Measurements from ENCODE around the gene UNC80. TPM values are rescaled to one million over a fixed set of nuclear protein-coding genes. Genes with fewer than 3 reads are reported as not detected.

The UNC80 gene
- total and polyA plus RNA-seq, 2 donors (not counting 1 experiment from before 2014, with no cell fraction given), result under 0.01 TPM; not detected in 1

- DNase-seq (ENCODE audit: low read depth in 2 of 2), result no peak
- H3K27me3 ChIP-seq (ENCODE audit: control insufficient read depth, insufficient read depth, low read length), result no peaks in the 10 kb centered on the region
- no peaks in the 10 kb centered on the region for H3K4me1 ChIP-seq (ENCODE audit: control insufficient read depth, extremely low read depth, insufficient read depth, low read length)
- no peaks in the 10 kb centered on the region for H3K9me3 ChIP-seq (ENCODE audit: control insufficient read depth, insufficient read depth, low read depth, low read length)
- no peaks in the 10 kb centered on the region for H4K20me1 ChIP-seq (ENCODE audit: control insufficient read depth, extremely low read depth, insufficient read depth, low read length)
- H3K9ac ChIP-seq (ENCODE audit: insufficient read depth, low read length), result no peak overlapping the region
- TF ChIP-seq CTCF (conservative IDR thresholded peaks at IDR 0.05 in 1 of 2, IDR thresholded peaks at IDR 0.05 in 1 of 2; ENCODE audit: low read depth in 1 of 2, low read length in 2 of 2) (no peak), EZH2 (IDR thresholded peaks at IDR 0.05; ENCODE audit: low read length, missing control alignments) (no peak)
- H3K4me2 ChIP-seq (ENCODE audit: extremely low read depth, insufficient read depth, low read length), result no peak overlapping the region
- no peaks in the 10 kb centered on the region for H3K36me3 ChIP-seq (ENCODE audit: control insufficient read depth, insufficient read depth, low read length)
- H2AFZ ChIP-seq (ENCODE audit: low read length), result no peak overlapping the region
- H3K4me3 ChIP-seq (replicated peaks in 1 of 4; ENCODE audit: control extremely low read depth in 1 of 4, insufficient read depth in 1 of 4, low read depth in 3 of 4, low read length in 4 of 4), result no peak overlapping the region
- H3K79me2 ChIP-seq (ENCODE audit: control insufficient read depth, insufficient read depth, low read length), result no peaks in the 10 kb centered on the region
- no peak overlapping the region for H3K27ac ChIP-seq (ENCODE audit: insufficient read depth, low read length)
These were observed 1.7 kb downstream of the UNC80 start for GRCh38 chr2:209773377-209773776.

DNA sequence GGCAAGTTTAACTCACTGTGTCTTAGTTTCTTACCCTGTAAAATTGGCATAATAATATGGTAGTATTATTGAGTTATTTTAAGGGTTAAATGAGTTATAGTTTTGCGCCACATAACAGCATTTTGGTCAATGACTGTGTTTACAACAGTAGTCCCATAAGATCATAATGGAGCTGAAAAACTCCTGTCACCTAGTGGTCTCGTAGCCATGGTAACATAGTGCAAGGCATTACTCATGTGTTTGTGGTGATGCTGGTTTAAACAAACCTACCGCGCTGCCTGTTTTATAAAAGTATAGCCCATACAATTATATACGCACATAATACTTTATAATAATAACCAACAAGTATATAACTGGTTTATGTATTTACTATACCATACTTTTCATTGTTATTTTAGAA lies 15.8 kb downstream of the UNC80 start:
- Histone ChIP-seq H3K4me3 (replicated peaks in 1 of 4; ENCODE audit: control extremely low read depth in 1 of 4, insufficient read depth in 1 of 4, low read depth in 3 of 4, low read length in 4 of 4) (no peak overlapping the region), H2AFZ (ENCODE audit: low read length) (no peak overlapping the region), H3K79me2 (ENCODE audit: control insufficient read depth, insufficient read depth, low read length) (no peaks in the 10 kb centered on the region), H3K36me3 (ENCODE audit: control insufficient read depth, insufficient read depth, low read length) (no peaks in the 10 kb centered on the region), H4K20me1 (ENCODE audit: control insufficient read depth, extremely low read depth, insufficient read depth, low read length) (no peaks in the 10 kb centered on the region), H3K4me1 (ENCODE audit: control insufficient read depth, extremely low read depth, insufficient read depth, low read length) (no peaks in the 10 kb centered on the region), H3K9ac (ENCODE audit: insufficient read depth, low read length) (no peak overlapping the region), H3K27me3 (ENCODE audit: control insufficient read depth, insufficient read depth, low read length) (no peaks in the 10 kb centered on the region), H3K9me3 (ENCODE audit: control insufficient read depth, insufficient read depth, low read depth, low read length) (no peaks in the 10 kb centered on the region), H3K4me2 (ENCODE audit: extremely low read depth, insufficient read depth, low read length) (no peak overlapping the region), H3K27ac (ENCODE audit: insufficient read depth, low read length) (no peak overlapping the region)
- TF ChIP-seq CTCF (conservative IDR thresholded peaks at IDR 0.05 in 1 of 2, IDR thresholded peaks at IDR 0.05 in 1 of 2; ENCODE audit: low read depth in 1 of 2, low read length in 2 of 2) (no peak), EZH2 (IDR thresholded peaks at IDR 0.05; ENCODE audit: low read length, missing control alignments) (no peak)
- DNase-seq (ENCODE audit: low read depth in 2 of 2), result no peak

DNA sequence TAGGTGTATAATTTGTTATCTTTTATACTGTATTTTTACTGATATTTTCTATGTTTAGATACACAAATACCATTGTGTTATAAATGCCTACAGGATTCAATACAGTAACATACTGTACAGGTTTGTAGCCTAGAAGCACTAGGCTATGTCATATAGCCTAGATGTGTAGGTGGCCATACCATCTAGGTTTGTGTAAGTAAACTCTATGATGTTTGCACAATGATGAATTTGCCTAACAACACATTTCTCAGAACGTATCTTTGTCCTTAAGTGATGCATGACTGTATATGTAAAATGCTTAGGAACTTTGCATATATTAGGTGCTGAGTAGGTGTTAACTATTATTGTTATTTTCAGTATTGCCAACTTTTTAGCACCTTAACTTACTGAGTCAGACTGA lies 17.3 kb downstream of the UNC80 start:
- Histone ChIP-seq H3K9me3 (ENCODE audit: control insufficient read depth, insufficient read depth, low read depth, low read length) (no peaks in the 10 kb centered on the region), H3K36me3 (ENCODE audit: control insufficient read depth, insufficient read depth, low read length) (no peaks in the 10 kb centered on the region), H3K4me3 (replicated peaks in 1 of 4; ENCODE audit: control extremely low read depth in 1 of 4, insufficient read depth in 1 of 4, low read depth in 3 of 4, low read length in 4 of 4) (no peak overlapping the region), H3K4me1 (ENCODE audit: control insufficient read depth, extremely low read depth, insufficient read depth, low read length) (no peaks in the 10 kb centered on the region), H2AFZ (ENCODE audit: low read length) (no peak overlapping the region), H4K20me1 (ENCODE audit: control insufficient read depth, extremely low read depth, insufficient read depth, low read length) (no peaks in the 10 kb centered on the region), H3K27me3 (ENCODE audit: control insufficient read depth, insufficient read depth, low read length) (no peaks in the 10 kb centered on the region), H3K9ac (ENCODE audit: insufficient read depth, low read length) (no peak overlapping the region), H3K4me2 (ENCODE audit: extremely low read depth, insufficient read depth, low read length) (no peak overlapping the region), H3K79me2 (ENCODE audit: control insufficient read depth, insufficient read depth, low read length) (no peaks in the 10 kb centered on the region), H3K27ac (ENCODE audit: insufficient read depth, low read length) (no peak overlapping the region)
- DNase-seq (ENCODE audit: low read depth in 2 of 2), result no peak
- TF ChIP-seq EZH2 (IDR thresholded peaks at IDR 0.05; ENCODE audit: low read length, missing control alignments), result no peak
- TF ChIP-seq CTCF (conservative IDR thresholded peaks at IDR 0.05 in 1 of 2, IDR thresholded peaks at IDR 0.05 in 1 of 2; ENCODE audit: low read depth in 1 of 2, low read length in 2 of 2), result no peak
